Fibroblast of the conjunctiva (primary cell): Measurements from ENCODE around the gene C6orf163.
"Not testable (repeated sequence)": the region's sequence is repeated elsewhere in the genome, so short reads cannot be mapped to it uniquely, and the experiment has no call there.

Source experiments
- DNase-seq: peaks from one replicate; pipeline ENCODE4 v3.0.0-alpha.2; 2010; ENCODE audit warnings: low read depth

Gene C6orf163

GRCh38 chr6:87344731-87345130 is at the start of gene C6orf163:
Gene C6orf163 (plus strand): TSS chr6:87344813. CDS start chr6:87345100, 287 bp downstream.
- no peak for DNase-seq

GRCh38 chr6:87297119-87297518 is 47.5 kb upstream of the C6orf163 start:
- no peak for DNase-seq

- not testable (repeated sequence) for DNase-seq
Measured at GRCh38 chr6:87301277-87301676, 43.3 kb upstream of the C6orf163 start.

- DNase-seq: no peak
Measured at GRCh38 chr6:87308970-87309369, 35.6 kb upstream of the C6orf163 start.

GRCh38 chr6:87312860-87313259 is 31.8 kb upstream of the C6orf163 start:
- DNase-seq: no peak

- DNase-seq: no peak
Measured at GRCh38 chr6:87315071-87315470, 29.5 kb upstream of the C6orf163 start.

- no peak for DNase-seq
Measured at GRCh38 chr6:87319271-87319987, 25.2 kb upstream of the C6orf163 start.

GRCh38 chr6:87322304-87323212 is 22.1 kb upstream of the C6orf163 start, which contains the start of gene SMIM8:
Gene SMIM8 (plus strand): TSS chr6:87322588. CDS start chr6:87337032, 14,444 bp downstream.
- peak; percentile 17 for DNase-seq

- not testable (repeated sequence) for DNase-seq
Measured at GRCh38 chr6:87323880-87324279, 20.7 kb upstream of the C6orf163 start.

- no peak for DNase-seq
Measured at GRCh38 chr6:87330961-87331360, 13.7 kb upstream of the C6orf163 start.

GRCh38 chr6:87333033-87333432 is 11.6 kb upstream of the C6orf163 start:
- DNase-seq: no peak

- no peak for DNase-seq
Measured at GRCh38 chr6:87333591-87334181, 10.9 kb upstream of the C6orf163 start.

GRCh38 chr6:87334683-87335082 is 9.9 kb upstream of the C6orf163 start:
- no peak for DNase-seq

GRCh38 chr6:87336367-87336766 is 8.2 kb upstream of the C6orf163 start:
- DNase-seq: no peak

GRCh38 chr6:87340230-87340629 is 4.4 kb upstream of the C6orf163 start:
- no peak for DNase-seq

- no peak for DNase-seq
Measured at GRCh38 chr6:87341158-87341557, 3.5 kb upstream of the C6orf163 start.

GRCh38 chr6:87341899-87342298 is 2.7 kb upstream of the C6orf163 start:
- DNase-seq: no peak

- no peak for DNase-seq
Measured at GRCh38 chr6:87342829-87343228, 1.8 kb upstream of the C6orf163 start.

GRCh38 chr6:87346700-87347099 is 2.1 kb downstream of the C6orf163 start:
- DNase-seq: no peak

GRCh38 chr6:87349896-87350295 is 5.3 kb downstream of the C6orf163 start:
- DNase-seq: no peak

GRCh38 chr6:87350516-87350915 is 5.9 kb downstream of the C6orf163 start:
- no peak for DNase-seq

- DNase-seq: no peak
Measured at GRCh38 chr6:87351583-87351982, 7.0 kb downstream of the C6orf163 start.

- no peak for DNase-seq
Measured at GRCh38 chr6:87356181-87356580, 11.6 kb downstream of the C6orf163 start.
